GM23338 (cell line): ENCODE results near the gene ACOXL. TPM values are rescaled to one million over a fixed set of nuclear protein-coding genes. Genes with fewer than 3 reads are reported as not detected.

ENCODE experiments used
- ATAC-seq: fragments of 200-7000 bp; cut with Tn5 transposase; 3 replicates; pipeline ENCODE4 v1.9.1; 2020
- DNase-seq: peaks from one replicate; pipeline ENCODE4 v3.0.0-alpha.2; 2015; ENCODE audit warnings: low spot score
- H2AFZ ChIP-seq: fragments of 200-600 bp; sonication (generic); 2 replicates; pipeline ENCODE4 v1.8.0; 2016; ENCODE audit warnings: antibody characterized with exemption, mild to moderate bottlenecking, moderate library complexity
- H3F3A ChIP-seq: fragments of 200-600 bp; sonication (generic); replicated peaks from 2 replicates; pipeline ENCODE4 v1.8.0; 2017; ENCODE audit warnings: antibody characterized with exemption, mixed run types, low read depth
- H3K27ac ChIP-seq: fragments of 200-600 bp; sonication (generic); 2 replicates; pipeline ENCODE4 v1.6.1; 2016; ENCODE audit warnings: low read depth
- H3K27me3 ChIP-seq: fragments of 200-600 bp; sonication (generic); 2 replicates; pipeline ENCODE4 v1.8.0; 2016; ENCODE audit warnings: mild to moderate bottlenecking, mixed run types, moderate library complexity; ENCODE audit not compliant: insufficient read depth
- H3K36me3 ChIP-seq: fragments of 200-600 bp; sonication (generic); 2 replicates; pipeline ENCODE4 v1.8.0; 2016; ENCODE audit warnings: mild to moderate bottlenecking; ENCODE audit not compliant: insufficient read depth
- H3K4me1 ChIP-seq: fragments of 200-600 bp; sonication (generic); 2 replicates; pipeline ENCODE4 v1.8.0; 2016; ENCODE audit warnings: mild to moderate bottlenecking, moderate library complexity; ENCODE audit not compliant: insufficient read depth
- H3K4me2 ChIP-seq: fragments of 200-600 bp; sonication (generic); 2 replicates; pipeline ENCODE4 v1.7.1; 2017; ENCODE audit warnings: mixed run types
- H3K4me3 ChIP-seq: fragments of 200-600 bp; sonication (generic); 2 replicates; pipeline ENCODE4 v1.6.1; 2016; ENCODE audit warnings: mixed run types
- H3K79me2 ChIP-seq: fragments of 200-600 bp; sonication (generic); replicated peaks from 2 replicates; pipeline ENCODE4 v1.8.0; 2017; ENCODE audit warnings: mild to moderate bottlenecking; ENCODE audit not compliant: insufficient read depth
- H3K9me2 ChIP-seq: fragments of 200-600 bp; sonication (generic); 2 replicates; pipeline ENCODE4 v1.8.0; 2017; ENCODE audit not compliant: insufficient read depth
- H4K20me1 ChIP-seq: fragments of 200-600 bp; sonication (generic); replicated peaks from 2 replicates; pipeline ENCODE4 v1.8.0; 2017; ENCODE audit warnings: mild to moderate bottlenecking; ENCODE audit not compliant: insufficient read depth
- H3K27ac Mint-ChIP-seq: 2 replicates; pipeline ENCODE4 v1.8.0; 2020; ENCODE audit warnings: inconsistent platforms, mild to moderate bottlenecking, moderate library complexity, mixed read lengths
- H3K27me3 Mint-ChIP-seq: 3 replicates; pipeline ENCODE4 v1.8.0; 2022; ENCODE audit warnings: low read depth, mild to moderate bottlenecking, moderate library complexity, mixed read lengths, inconsistent platforms; ENCODE audit not compliant: insufficient read depth, poor library complexity
- H3K36me3 Mint-ChIP-seq: 3 replicates; pipeline ENCODE4 v1.8.0; 2021; ENCODE audit warnings: low read depth, mild to moderate bottlenecking, inconsistent platforms, moderate library complexity, mixed read lengths
- H3K4me1 Mint-ChIP-seq: 3 replicates; pipeline ENCODE4 v1.8.0; 2020; ENCODE audit warnings: mild to moderate bottlenecking, inconsistent platforms, mixed read lengths
- H3K4me3 Mint-ChIP-seq: 3 replicates; pipeline ENCODE4 v1.8.0; 2021; ENCODE audit warnings: moderate library complexity, mild to moderate bottlenecking, inconsistent platforms, mixed read lengths
- H3K9me3 Mint-ChIP-seq: 3 replicates; pipeline ENCODE4 v1.8.0; 2020; ENCODE audit warnings: moderate library complexity, mild to moderate bottlenecking, inconsistent platforms, mixed read lengths
- EZH2 ChIP-seq: fragments of 200-600 bp; sonication (generic); IDR thresholded peaks from one replicate; pipeline ENCODE4 v1.8.0; 2017; ENCODE audit warnings: antibody characterized with exemption, mild to moderate bottlenecking, low read depth; ENCODE audit not compliant: unreplicated experiment
- JUNB ChIP-seq: IDR thresholded peaks from one replicate; pipeline ENCODE4 v1.6.1; 2016; ENCODE audit warnings: antibody characterized with exemption; ENCODE audit not compliant: unreplicated experiment
- NANOG ChIP-seq: IDR thresholded peaks from 2 replicates; pipeline ENCODE4 v1.6.1; 2016; ENCODE audit warnings: antibody characterized with exemption, borderline replicate concordance
- POLR2AphosphoS5 ChIP-seq: IDR thresholded peaks from 2 replicates; pipeline ENCODE4 v1.6.1; 2016; ENCODE audit warnings: antibody characterized with exemption, low read depth
- STAT1 ChIP-seq: IDR thresholded peaks from one replicate; pipeline ENCODE4 v1.6.1; 2016; ENCODE audit warnings: antibody characterized with exemption; ENCODE audit not compliant: unreplicated experiment
- ZNF114 ChIP-seq: fragments of 250-450 bp; sonication (Bioruptor Pico); IDR thresholded peaks from 2 replicates; pipeline ENCODE4 v1.5.0; 2020; ENCODE audit warnings: mild to moderate bottlenecking, moderate library complexity
- polyA plus RNA-seq: library from polyadenylated mRNA; unstranded; fragments of >200 nt; fragmentation: Nextera tagmentation; extraction: Ambion mirVana; gene quantifications from 2 replicates; pipeline ENCODE4 v1.2.1, GENCODE V29; 2016
- total RNA-seq: library from RNA; depleted of rRNA; stranded (reverse); fragments of >200 nt; shearing (Covaris generic); gene quantifications from 2 replicates; pipeline ENCODE4 v1.2.3, GENCODE V29; 2014
- TF ChIP-seq, protein P1 (sequence below): IDR thresholded peaks from 2 replicates; pipeline ENCODE4 v1.6.1; 2016; ENCODE audit warnings: antibody characterized with exemption
- TF ChIP-seq, protein P2 (sequence below): fragments of 250-450 bp; sonication (Bioruptor Pico); IDR thresholded peaks from 2 replicates; pipeline ENCODE4 v1.5.0; 2020; ENCODE audit warnings: mild to moderate bottlenecking, moderate library complexity

The ACOXL gene
- total and polyA plus RNA-seq, 2 experiments from 2014 or later, result 9.0 to 14.7 TPM

DNA sequence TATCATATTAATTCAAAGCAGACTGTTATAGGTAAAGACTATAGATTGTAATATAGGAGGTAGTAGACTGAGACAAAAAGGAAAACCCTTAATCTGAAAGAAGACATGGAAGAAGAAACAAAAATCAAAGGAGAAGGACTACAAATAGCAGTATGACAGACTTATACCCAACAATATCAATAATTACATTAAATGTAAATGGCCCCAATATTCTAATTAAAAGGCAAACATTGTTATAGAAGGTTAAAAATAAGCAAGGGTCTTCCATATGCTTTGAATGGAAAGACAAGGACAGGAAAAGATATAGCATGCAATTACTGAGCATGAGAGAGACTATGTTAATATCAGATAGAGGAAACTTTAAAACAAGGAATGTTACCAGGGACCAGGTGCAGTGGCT is 278.8 kb downstream of the ACOXL start:
- peaks cover 18% of the 10 kb centered on the region; the same call in 2 of the 3 replicates for H3K36me3 Mint-ChIP-seq
- Histone ChIP-seq H3K4me1 (no peaks in the 10 kb centered on the region), H3K9me2 (no peaks in the 10 kb centered on the region), H3K79me2 (no peaks in the 10 kb centered on the region), H3K36me3 (no peaks in the 10 kb centered on the region), H3K27ac (no peak overlapping the region), H3K27me3 (no peaks in the 10 kb centered on the region), H3K4me2 (no peak overlapping the region), H3F3A (no peaks in the 10 kb centered on the region), H4K20me1 (no peaks in the 10 kb centered on the region), H2AFZ (no peak overlapping the region), H3K4me3 (no peak overlapping the region)
- no peak overlapping the region for H3K4me3 Mint-ChIP-seq
- ATAC-seq (no peak), DNase-seq (no peak)
- TF ChIP-seq ZNF114 (CRISPR knock-in tag), result no peak
- TF ChIP-seq, protein P1, sequence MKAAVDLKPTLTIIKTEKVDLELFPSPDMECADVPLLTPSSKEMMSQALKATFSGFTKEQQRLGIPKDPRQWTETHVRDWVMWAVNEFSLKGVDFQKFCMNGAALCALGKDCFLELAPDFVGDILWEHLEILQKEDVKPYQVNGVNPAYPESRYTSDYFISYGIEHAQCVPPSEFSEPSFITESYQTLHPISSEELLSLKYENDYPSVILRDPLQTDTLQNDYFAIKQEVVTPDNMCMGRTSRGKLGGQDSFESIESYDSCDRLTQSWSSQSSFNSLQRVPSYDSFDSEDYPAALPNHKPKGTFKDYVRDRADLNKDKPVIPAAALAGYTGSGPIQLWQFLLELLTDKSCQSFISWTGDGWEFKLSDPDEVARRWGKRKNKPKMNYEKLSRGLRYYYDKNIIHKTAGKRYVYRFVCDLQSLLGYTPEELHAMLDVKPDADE, result no peak
- no peak for TF ChIP-seq STAT1
- no peak for TF ChIP-seq POLR2AphosphoS5
- no peak for TF ChIP-seq NANOG
- TF ChIP-seq EZH2, result no peak
- TF ChIP-seq JUNB, result no peak
- TF ChIP-seq, protein P2, sequence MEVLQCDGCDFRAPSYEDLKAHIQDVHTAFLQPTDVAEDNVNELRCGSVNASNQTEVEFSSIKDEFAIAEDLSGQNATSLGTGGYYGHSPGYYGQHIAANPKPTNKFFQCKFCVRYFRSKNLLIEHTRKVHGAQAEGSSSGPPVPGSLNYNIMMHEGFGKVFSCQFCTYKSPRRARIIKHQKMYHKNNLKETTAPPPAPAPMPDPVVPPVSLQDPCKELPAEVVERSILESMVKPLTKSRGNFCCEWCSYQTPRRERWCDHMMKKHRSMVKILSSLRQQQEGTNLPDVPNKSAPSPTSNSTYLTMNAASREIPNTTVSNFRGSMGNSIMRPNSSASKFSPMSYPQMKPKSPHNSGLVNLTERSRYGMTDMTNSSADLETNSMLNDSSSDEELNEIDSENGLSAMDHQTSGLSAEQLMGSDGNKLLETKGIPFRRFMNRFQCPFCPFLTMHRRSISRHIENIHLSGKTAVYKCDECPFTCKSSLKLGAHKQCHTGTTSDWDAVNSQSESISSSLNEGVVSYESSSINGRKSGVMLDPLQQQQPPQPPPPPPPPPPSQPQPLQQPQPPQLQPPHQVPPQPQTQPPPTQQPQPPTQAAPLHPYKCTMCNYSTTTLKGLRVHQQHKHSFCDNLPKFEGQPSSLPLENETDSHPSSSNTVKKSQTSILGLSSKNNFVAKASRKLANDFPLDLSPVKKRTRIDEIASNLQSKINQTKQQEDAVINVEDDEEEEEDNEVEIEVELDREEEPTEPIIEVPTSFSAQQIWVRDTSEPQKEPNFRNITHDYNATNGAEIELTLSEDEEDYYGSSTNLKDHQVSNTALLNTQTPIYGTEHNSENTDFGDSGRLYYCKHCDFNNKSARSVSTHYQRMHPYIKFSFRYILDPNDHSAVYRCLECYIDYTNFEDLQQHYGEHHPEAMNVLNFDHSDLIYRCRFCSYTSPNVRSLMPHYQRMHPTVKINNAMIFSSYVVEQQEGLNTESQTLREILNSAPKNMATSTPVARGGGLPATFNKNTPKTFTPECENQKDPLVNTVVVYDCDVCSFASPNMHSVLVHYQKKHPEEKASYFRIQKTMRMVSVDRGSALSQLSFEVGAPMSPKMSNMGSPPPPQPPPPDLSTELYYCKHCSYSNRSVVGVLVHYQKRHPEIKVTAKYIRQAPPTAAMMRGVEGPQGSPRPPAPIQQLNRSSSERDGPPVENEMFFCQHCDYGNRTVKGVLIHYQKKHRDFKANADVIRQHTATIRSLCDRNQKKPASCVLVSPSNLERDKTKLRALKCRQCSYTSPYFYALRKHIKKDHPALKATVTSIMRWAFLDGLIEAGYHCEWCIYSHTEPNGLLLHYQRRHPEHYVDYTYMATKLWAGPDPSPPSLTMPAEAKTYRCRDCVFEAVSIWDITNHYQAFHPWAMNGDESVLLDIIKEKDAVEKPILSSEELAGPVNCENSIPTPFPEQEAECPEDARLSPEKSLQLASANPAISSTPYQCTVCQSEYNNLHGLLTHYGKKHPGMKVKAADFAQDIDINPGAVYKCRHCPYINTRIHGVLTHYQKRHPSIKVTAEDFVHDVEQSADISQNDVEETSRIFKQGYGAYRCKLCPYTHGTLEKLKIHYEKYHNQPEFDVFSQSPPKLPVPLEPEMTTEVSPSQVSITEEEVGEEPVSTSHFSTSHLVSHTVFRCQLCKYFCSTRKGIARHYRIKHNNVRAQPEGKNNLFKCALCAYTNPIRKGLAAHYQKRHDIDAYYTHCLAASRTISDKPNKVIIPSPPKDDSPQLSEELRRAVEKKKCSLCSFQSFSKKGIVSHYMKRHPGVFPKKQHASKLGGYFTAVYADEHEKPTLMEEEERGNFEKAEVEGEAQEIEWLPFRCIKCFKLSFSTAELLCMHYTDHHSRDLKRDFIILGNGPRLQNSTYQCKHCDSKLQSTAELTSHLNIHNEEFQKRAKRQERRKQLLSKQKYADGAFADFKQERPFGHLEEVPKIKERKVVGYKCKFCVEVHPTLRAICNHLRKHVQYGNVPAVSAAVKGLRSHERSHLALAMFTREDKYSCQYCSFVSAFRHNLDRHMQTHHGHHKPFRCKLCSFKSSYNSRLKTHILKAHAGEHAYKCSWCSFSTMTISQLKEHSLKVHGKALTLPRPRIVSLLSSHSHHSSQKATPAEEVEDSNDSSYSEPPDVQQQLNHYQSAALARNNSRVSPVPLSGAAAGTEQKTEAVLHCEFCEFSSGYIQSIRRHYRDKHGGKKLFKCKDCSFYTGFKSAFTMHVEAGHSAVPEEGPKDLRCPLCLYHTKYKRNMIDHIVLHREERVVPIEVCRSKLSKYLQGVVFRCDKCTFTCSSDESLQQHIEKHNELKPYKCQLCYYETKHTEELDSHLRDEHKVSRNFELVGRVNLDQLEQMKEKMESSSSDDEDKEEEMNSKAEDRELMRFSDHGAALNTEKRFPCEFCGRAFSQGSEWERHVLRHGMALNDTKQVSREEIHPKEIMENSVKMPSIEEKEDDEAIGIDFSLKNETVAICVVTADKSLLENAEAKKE, result no peak
- no peaks in the 10 kb centered on the region for H3K27me3 Mint-ChIP-seq
- no peaks in the 10 kb centered on the region for H3K4me1 Mint-ChIP-seq
- H3K27ac Mint-ChIP-seq, result no peak overlapping the region
- peaks cover 22% of the 10 kb centered on the region for H3K9me3 Mint-ChIP-seq
